DLD1 (cell line): ENCODE measurements around the gene ASPDH.

ENCODE experiments used
- in situ Hi-C: cut with HindIII; loops from 2 replicates; pipeline ENCODE4 v1.10.0; 2017; ENCODE audit warnings: low sequenced_read_pairs

Gene ASPDH

GRCh38 chr19:50498219-50499056, 15.3 kb downstream of the ASPDH start:
- in situ Hi-C loops = no loop called here

- in situ Hi-C loops = no loop called here
Measured at GRCh38 chr19:50497022-50497405, 16.7 kb downstream of the ASPDH start.

GRCh38 chr19:50496189-50497021, 17.3 kb downstream of the ASPDH start:
- in situ Hi-C loops = no loop called here

GRCh38 chr19:50495020-50495531, 18.6 kb downstream of the ASPDH start:
- in situ Hi-C loops = no loop called here

GRCh38 chr19:50494186-50495019, 19.3 kb downstream of the ASPDH start:
- in situ Hi-C loops = no loop called here

GRCh38 chr19:50493171-50493570, 20.5 kb downstream of the ASPDH start:
- in situ Hi-C loops = no loop called here

GRCh38 chr19:50492303-50493052, 21.2 kb downstream of the ASPDH start:
- in situ Hi-C loops = no loop called here

- in situ Hi-C loops = no loop called here
Measured at GRCh38 chr19:50490991-50491472, 22.7 kb downstream of the ASPDH start.

- in situ Hi-C loops = no loop called here
Measured at GRCh38 chr19:50490411-50490811, 23.3 kb downstream of the ASPDH start.

GRCh38 chr19:50489461-50490011, 24.2 kb downstream of the ASPDH start:
- in situ Hi-C loops = no loop called here

GRCh38 chr19:50488389-50489194, 25.1 kb downstream of the ASPDH start:
- in situ Hi-C loops = no loop called here

GRCh38 chr19:50486823-50487515, 26.7 kb downstream of the ASPDH start:
- in situ Hi-C loops = no loop called here

- in situ Hi-C loops = no loop called here
Measured at GRCh38 chr19:50485284-50485955, 28.3 kb downstream of the ASPDH start.

- in situ Hi-C loops = no loop called here
Measured at GRCh38 chr19:50482916-50483315, 30.8 kb downstream of the ASPDH start.

GRCh38 chr19:50482271-50482855, 31.4 kb downstream of the ASPDH start:
- in situ Hi-C loops = no loop called here

GRCh38 chr19:50481351-50482149, 32.2 kb downstream of the ASPDH start:
- in situ Hi-C loops = no loop called here
